Cardiac fibroblast (primary cell): ENCODE results near the gene KITLG.

Experiments used
- DNase-seq, 2 donors: peaks; one replicate each; pipeline versions ENCODE4 v3.0.0 to v3.0.0-alpha.2; 2010; ENCODE audit warnings: low read depth in 2 of 2
- H3K4me3 ChIP-seq, 2 donors: replicated peaks in 1 of 2; 1 replicate in 1 of 2; 2 replicates in 1 of 2; pipeline ENCODE4 v1.5.1; 2011; ENCODE audit warnings: low read depth in 2 of 2, low read length in 2 of 2, mild to moderate bottlenecking in 2 of 2, moderate library complexity in 1 of 2
- TF ChIP-seq, protein P1 (sequence below): IDR thresholded peaks from one replicate; pipeline ENCODE4 v1.5.1; 2011; ENCODE audit warnings: low read depth, mild to moderate bottlenecking, low read length, inconsistent platforms

The KITLG gene

DNA sequence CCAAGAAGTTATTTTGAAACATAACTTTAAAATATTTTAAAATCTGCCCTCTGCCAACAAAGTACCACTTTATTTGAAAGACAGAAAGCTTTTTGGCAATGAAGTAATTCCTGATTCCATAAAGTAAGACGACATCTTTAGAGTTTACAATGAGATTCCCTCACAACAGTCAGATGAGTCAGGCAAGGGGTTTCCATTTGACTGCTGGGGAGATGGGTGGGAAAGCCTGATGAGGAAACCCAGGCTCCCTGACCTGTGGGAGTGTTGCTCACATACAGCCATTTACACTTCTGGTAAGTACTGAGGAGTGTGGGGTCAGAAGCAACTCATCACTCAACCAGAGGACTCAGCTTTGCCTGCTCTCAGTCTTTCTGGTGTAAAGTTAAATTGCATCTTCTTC lies 10.2 kb downstream of the KITLG start:
- peak; percentile 59 to 69 for DNase-seq

DNA sequence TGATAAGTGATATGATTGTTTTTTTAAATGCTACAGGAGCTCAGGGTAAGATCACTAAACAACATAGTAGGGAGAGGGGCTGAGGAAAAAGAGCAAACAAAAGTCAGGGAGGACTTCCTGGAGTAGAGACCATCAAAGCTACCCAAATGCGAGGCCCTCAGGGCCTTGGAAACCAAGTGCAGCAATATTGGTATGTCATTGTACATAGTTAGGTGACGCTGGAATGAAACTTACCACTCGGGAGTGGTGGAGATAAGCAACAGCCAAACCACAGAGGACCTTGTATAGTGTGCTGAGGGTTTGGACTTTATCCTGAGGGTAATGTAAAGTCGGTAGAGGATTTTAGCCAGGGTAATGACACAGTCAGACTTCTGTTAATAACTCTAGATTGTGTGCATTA lies 13.8 kb downstream of the KITLG start:
- DNase-seq = peak in 1 of 2 donors; percentile 57

More for the DNA sequence above, 10.2 kb downstream of the KITLG start:
- no peak overlapping the region for H3K4me3 ChIP-seq
- TF ChIP-seq, protein P1, sequence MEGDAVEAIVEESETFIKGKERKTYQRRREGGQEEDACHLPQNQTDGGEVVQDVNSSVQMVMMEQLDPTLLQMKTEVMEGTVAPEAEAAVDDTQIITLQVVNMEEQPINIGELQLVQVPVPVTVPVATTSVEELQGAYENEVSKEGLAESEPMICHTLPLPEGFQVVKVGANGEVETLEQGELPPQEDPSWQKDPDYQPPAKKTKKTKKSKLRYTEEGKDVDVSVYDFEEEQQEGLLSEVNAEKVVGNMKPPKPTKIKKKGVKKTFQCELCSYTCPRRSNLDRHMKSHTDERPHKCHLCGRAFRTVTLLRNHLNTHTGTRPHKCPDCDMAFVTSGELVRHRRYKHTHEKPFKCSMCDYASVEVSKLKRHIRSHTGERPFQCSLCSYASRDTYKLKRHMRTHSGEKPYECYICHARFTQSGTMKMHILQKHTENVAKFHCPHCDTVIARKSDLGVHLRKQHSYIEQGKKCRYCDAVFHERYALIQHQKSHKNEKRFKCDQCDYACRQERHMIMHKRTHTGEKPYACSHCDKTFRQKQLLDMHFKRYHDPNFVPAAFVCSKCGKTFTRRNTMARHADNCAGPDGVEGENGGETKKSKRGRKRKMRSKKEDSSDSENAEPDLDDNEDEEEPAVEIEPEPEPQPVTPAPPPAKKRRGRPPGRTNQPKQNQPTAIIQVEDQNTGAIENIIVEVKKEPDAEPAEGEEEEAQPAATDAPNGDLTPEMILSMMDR = no peak

DNA sequence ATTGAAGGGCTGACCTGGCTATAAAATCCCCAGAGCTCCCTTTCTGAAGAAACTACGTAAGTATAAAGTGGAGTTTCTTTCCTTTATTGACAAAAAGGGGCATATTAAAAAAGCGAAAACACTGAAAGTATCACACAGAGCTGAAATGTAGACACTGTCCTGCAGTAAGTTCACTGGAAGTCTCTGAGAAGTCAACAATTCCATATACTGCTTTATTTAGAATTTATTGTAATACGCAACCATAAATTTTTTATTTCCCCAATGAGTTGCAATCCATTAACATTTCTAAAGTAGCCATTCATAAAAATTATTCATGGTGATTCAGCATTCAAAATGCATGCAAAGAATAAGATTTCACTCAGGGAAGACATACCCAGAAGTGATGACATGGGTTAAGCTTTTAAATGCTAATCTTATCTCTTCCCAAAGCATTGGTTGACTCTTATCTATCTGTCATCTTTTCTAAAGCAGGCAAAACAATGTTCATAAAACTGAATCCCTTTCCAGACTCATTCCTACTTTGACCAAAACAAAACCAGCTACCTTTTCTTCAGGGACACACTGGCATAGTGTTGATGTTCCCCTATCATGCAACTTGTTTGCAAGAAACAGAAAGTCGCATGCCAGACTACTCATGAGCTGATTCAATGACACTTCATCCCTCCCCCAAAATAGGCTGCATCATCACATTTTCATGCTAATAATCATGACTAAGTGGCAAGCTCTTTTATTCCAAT lies 17.3 kb downstream of the KITLG start:
- peak; percentile 55 to 81 for DNase-seq

More for the DNA sequence above, 13.8 kb downstream of the KITLG start:
- TF ChIP-seq, protein P1 = no peak
- no peak overlapping the region for H3K4me3 ChIP-seq

DNA sequence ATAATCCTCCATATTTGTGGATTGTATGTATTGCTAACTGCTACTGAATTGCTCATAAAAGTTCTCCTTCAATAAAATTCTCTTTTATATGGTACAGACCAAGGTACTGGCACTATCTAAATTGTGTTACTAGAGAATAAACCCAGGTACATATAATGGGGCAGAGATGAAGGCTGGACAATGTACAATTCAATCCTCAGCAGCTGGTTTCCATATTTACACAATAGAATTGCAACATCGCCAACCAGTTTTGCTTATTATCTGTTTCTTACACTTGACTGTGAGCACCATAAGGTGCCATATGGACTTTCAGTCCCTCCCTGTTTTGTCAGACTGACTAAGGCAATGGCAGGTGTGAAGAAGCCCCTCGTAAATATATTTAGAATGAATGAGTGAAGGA lies 18.1 kb downstream of the KITLG start:
- H3K4me3 ChIP-seq = no peak overlapping the region
- peak in 1 of 2 donors; percentile 22 for DNase-seq
- TF ChIP-seq, protein P1 = no peak

More for the DNA sequence above, 17.3 kb downstream of the KITLG start:
- H3K4me3 ChIP-seq = no peak overlapping the region
- TF ChIP-seq, protein P1 = no peak

DNA sequence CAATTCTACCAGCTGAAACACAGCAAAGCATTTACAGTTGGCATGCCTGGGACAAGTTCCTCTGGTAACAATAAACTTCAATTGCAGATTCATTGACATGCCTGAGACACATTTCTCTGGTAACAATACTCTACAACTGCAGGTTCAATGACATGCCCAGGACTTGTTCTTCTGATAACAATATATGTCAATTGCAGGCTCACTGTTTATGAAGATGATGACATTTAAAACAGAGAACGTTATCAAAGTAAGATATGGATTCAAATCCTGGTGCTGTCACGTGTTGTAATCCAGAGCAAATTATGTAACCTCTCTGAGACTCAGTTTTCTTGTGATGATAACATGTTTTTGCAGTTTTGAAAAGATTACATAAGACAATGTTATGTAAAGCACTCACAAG lies 20.5 kb downstream of the KITLG start:
- DNase-seq = no peak
- no peak overlapping the region for H3K4me3 ChIP-seq
- TF ChIP-seq, protein P1 = no peak

DNA sequence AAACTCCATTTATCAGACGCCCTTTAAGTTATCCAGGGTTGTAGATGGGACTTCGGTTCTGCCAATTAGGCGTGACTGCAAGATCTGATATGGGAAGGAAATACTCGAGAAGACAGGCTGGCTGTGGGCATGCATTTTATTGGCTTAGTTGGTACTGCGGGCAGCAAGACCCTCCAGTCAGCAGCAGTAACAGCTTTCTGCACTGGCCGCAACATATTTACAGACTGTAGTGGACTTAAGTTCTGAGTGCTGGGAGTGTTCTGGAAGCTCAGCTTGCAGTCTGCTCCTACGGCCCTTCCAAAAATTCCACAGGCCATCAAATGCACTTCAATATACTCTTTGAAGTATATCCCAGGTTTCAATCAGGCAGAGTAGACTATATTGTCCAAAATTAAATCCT lies 21.1 kb downstream of the KITLG start:
- H3K4me3 ChIP-seq = no peak overlapping the region
- TF ChIP-seq, protein P1 = no peak
- DNase-seq = no peak

GRCh38 chr12:88558340-88558867 lies 21.9 kb downstream of the KITLG start:
- no peak overlapping the region for H3K4me3 ChIP-seq
- TF ChIP-seq, protein P1 = no peak
- DNase-seq = no peak
